Nephron progenitor cell (in vitro differentiated cells): ENCODE data around the gene IDH2.

Experiments
- DNase-seq: peaks from one replicate; pipeline ENCODE4 v3.0.0; 2021
- H3K27ac Mint-ChIP-seq: 2 replicates; pipeline ENCODE4 v1.8.0; 2021; ENCODE audit warnings: mild to moderate bottlenecking, moderate library complexity, mixed read lengths
- H3K27me3 Mint-ChIP-seq: 2 replicates; pipeline ENCODE4 v1.8.0; 2021; ENCODE audit warnings: mild to moderate bottlenecking, low read depth, mixed read lengths; ENCODE audit not compliant: poor library complexity
- H3K36me3 Mint-ChIP-seq: 2 replicates; pipeline ENCODE4 v1.8.0; 2021; ENCODE audit warnings: low read depth, mixed read lengths
- H3K4me1 Mint-ChIP-seq: 2 replicates; pipeline ENCODE4 v1.8.0; 2021; ENCODE audit warnings: mixed read lengths
- H3K4me3 Mint-ChIP-seq: 2 replicates; pipeline ENCODE4 v1.8.0; 2021; ENCODE audit warnings: mild to moderate bottlenecking, moderate library complexity, mixed read lengths
- H3K9me3 Mint-ChIP-seq: 2 replicates; pipeline ENCODE4 v1.8.0; 2021; ENCODE audit warnings: mild to moderate bottlenecking, moderate library complexity, mixed read lengths
- CTCF ChIP-seq: fragments of 200-600 bp; sonication (generic); IDR thresholded peaks from 2 replicates; pipeline ENCODE4 v1.5.0; 2021; ENCODE audit warnings: antibody characterized with exemption

IDH2 gene

GRCh38 chr15:90076716-90077115 lies 25.6 kb downstream of the IDH2 start:
- TF ChIP-seq CTCF = no peak
- H3K9me3 Mint-ChIP-seq = no peaks in the 10 kb centered on the region
- peaks cover 19% of the 10 kb centered on the region for H3K36me3 Mint-ChIP-seq
- H3K4me1 Mint-ChIP-seq = peaks cover 11% of the 10 kb centered on the region
- H3K4me3 Mint-ChIP-seq = no peak overlapping the region
- no peak for DNase-seq
- H3K27me3 Mint-ChIP-seq = no peaks in the 10 kb centered on the region
- H3K27ac Mint-ChIP-seq = no peak overlapping the region

GRCh38 chr15:90075420-90076289 lies 26.6 kb downstream of the IDH2 start:
- Mint-ChIP-seq H3K4me1 (peaks cover 10% of the 10 kb centered on the region), H3K9me3 (no peaks in the 10 kb centered on the region), H3K27me3 (no peaks in the 10 kb centered on the region), H3K4me3 (no peak overlapping the region), H3K27ac (peak overlapping the region; percentile 18), H3K36me3 (peaks cover 19% of the 10 kb centered on the region)
- no peak for TF ChIP-seq CTCF
- no peak for DNase-seq

- TF ChIP-seq CTCF = no peak
- Mint-ChIP-seq H3K27me3 (no peaks in the 10 kb centered on the region), H3K36me3 (peaks cover 20% of the 10 kb centered on the region), H3K4me3 (no peak overlapping the region), H3K4me1 (peaks cover 7% of the 10 kb centered on the region), H3K27ac (no peak overlapping the region), H3K9me3 (no peaks in the 10 kb centered on the region)
- DNase-seq = no peak
Observed at GRCh38 chr15:90074916-90075315, 27.4 kb downstream of the IDH2 start.

GRCh38 chr15:90074023-90074422 lies 28.2 kb downstream of the IDH2 start:
- no peak for TF ChIP-seq CTCF
- DNase-seq = no peak
- Mint-ChIP-seq H3K9me3 (no peaks in the 10 kb centered on the region), H3K36me3 (peaks cover 24% of the 10 kb centered on the region), H3K27me3 (no peaks in the 10 kb centered on the region), H3K4me3 (no peak overlapping the region), H3K27ac (no peak overlapping the region), H3K4me1 (peaks cover 14% of the 10 kb centered on the region)

- H3K4me1 Mint-ChIP-seq = peaks cover 14% of the 10 kb centered on the region
- H3K4me3 Mint-ChIP-seq = no peak overlapping the region
- no peak overlapping the region for H3K27ac Mint-ChIP-seq
- no peak for DNase-seq
- TF ChIP-seq CTCF = no peak
- H3K9me3 Mint-ChIP-seq = no peaks in the 10 kb centered on the region
- H3K36me3 Mint-ChIP-seq = peaks cover 21% of the 10 kb centered on the region
- H3K27me3 Mint-ChIP-seq = no peaks in the 10 kb centered on the region
Observed at GRCh38 chr15:90072978-90073640, 29.2 kb downstream of the IDH2 start.
